A549 (cell line): ENCODE results near the gene TBC1D2B.

ENCODE experiments used
- EP300 ChIP-seq, 2 experiments: fragments of >200 bp; sonication (Bioruptor Twin); formaldehyde crosslinking; IDR thresholded peaks; 2 replicates in 1 of 2; 3 replicates in 1 of 2; pipeline ENCODE4 v1.6.1; 2016 to 2017
- KDM1A ChIP-seq: fragments of 200-600 bp; sonication (generic); IDR thresholded peaks from 2 replicates; pipeline ENCODE4 v1.6.1; 2016; ENCODE audit warnings: low read depth, mild to moderate bottlenecking
- NR3C1 ChIP-seq: fragments of >200 bp; sonication (Bioruptor Twin); formaldehyde crosslinking; IDR thresholded peaks from 3 replicates; pipeline ENCODE4 v1.6.1; 2017
- POLR2A ChIP-seq: IDR thresholded peaks from 2 replicates; pipeline ENCODE4 v1.6.1; 2012; ENCODE audit warnings: mild to moderate bottlenecking, low read length
- RARB ChIP-seq: fragments of 250-450 bp; sonication (Bioruptor Pico); IDR thresholded peaks from 2 replicates; pipeline ENCODE4 v1.8.0; 2021; ENCODE audit warnings: mild to moderate bottlenecking, moderate library complexity
- ZNF302 ChIP-seq: fragments of 250-450 bp; sonication (Bioruptor Pico); IDR thresholded peaks from 2 replicates; pipeline ENCODE4 v1.9.0; 2021; ENCODE audit warnings: inconsistent platforms, mild to moderate bottlenecking, moderate library complexity
- ZSCAN20 ChIP-seq: fragments of 250-450 bp; sonication (Bioruptor Pico); IDR thresholded peaks from 2 replicates; pipeline ENCODE4 v1.8.0; 2022; ENCODE audit warnings: mild to moderate bottlenecking, moderate library complexity
- TF ChIP-seq, protein P1 (sequence below): fragments of >200 bp; sonication (Bioruptor Twin); formaldehyde crosslinking; IDR thresholded peaks from 3 replicates; pipeline ENCODE4 v1.5.1; 2016
- TF ChIP-seq, protein P2 (sequence below): fragments of 150-350 bp; IDR thresholded peaks from 2 replicates; pipeline ENCODE4 v1.6.1; 2014; ENCODE audit warnings: low read depth, mild to moderate bottlenecking, low read length

DNA sequence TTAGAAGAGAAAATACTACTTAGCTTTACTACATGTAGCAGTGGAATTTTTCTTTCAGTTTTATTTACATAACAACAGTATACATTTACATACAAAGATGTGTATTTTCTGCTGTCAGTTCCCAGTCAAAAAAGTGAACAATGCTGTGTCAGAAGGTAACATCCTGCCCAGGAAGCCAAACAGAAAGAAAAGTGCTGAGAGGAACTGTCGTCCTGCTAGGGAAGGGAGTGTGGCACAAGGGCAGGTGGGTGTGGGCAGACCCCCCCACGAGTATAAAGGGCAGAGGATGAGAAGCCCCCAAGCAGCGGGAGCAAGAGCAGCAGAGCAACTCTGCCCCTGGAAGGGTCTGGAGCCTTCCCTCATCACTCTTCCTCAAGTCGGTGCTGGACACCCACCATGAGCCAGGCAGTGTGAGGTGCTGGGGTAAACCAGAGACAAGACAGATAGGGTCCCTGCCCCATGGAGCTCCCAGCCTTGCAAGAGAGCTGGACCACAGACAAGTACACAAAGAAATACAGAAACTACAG lies 39.7 kb downstream of the TBC1D2B start:
- TF ChIP-seq ZSCAN20 (no peak), NR3C1 (no peak), ZNF302 (CRISPR knock-in tag) (no peak), KDM1A (no peak), EP300 (IDR thresholded peaks at IDR 0.05) (no peak), POLR2A (no peak), RARB (CRISPR knock-in tag) (no peak)
- TF ChIP-seq, protein P1, sequence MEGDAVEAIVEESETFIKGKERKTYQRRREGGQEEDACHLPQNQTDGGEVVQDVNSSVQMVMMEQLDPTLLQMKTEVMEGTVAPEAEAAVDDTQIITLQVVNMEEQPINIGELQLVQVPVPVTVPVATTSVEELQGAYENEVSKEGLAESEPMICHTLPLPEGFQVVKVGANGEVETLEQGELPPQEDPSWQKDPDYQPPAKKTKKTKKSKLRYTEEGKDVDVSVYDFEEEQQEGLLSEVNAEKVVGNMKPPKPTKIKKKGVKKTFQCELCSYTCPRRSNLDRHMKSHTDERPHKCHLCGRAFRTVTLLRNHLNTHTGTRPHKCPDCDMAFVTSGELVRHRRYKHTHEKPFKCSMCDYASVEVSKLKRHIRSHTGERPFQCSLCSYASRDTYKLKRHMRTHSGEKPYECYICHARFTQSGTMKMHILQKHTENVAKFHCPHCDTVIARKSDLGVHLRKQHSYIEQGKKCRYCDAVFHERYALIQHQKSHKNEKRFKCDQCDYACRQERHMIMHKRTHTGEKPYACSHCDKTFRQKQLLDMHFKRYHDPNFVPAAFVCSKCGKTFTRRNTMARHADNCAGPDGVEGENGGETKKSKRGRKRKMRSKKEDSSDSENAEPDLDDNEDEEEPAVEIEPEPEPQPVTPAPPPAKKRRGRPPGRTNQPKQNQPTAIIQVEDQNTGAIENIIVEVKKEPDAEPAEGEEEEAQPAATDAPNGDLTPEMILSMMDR, result no peak
- TF ChIP-seq, protein P2, sequence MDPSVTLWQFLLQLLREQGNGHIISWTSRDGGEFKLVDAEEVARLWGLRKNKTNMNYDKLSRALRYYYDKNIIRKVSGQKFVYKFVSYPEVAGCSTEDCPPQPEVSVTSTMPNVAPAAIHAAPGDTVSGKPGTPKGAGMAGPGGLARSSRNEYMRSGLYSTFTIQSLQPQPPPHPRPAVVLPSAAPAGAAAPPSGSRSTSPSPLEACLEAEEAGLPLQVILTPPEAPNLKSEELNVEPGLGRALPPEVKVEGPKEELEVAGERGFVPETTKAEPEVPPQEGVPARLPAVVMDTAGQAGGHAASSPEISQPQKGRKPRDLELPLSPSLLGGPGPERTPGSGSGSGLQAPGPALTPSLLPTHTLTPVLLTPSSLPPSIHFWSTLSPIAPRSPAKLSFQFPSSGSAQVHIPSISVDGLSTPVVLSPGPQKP, result no peak
